Subcutaneous adipose tissue (tissue), 4 donors: Measurements from ENCODE around the gene PIGQ. TPM values are rescaled to one million over a fixed set of nuclear protein-coding genes. Genes with fewer than 3 reads are reported as not detected.

Source experiments
- total RNA-seq, 4 donors: library from RNA; depleted of rRNA; stranded (reverse); fragments of >200 nt; gene quantifications; one replicate each; pipeline ENCODE4 v1.1.0, GENCODE V29; 2016
- TF ChIP-seq, protein P1 (sequence below): fragments of 450-650 bp; IDR thresholded peaks from one replicate; pipeline ENCODE4 v1.5.1; 2016; ENCODE audit warnings: low read depth, mild to moderate bottlenecking, control low read depth, antibody characterized with exemption, moderate library complexity

The PIGQ gene
- total RNA-seq, 4 donors from 2014 or later = 9.5 to 42.0 (median 16.4) TPM

DNA sequence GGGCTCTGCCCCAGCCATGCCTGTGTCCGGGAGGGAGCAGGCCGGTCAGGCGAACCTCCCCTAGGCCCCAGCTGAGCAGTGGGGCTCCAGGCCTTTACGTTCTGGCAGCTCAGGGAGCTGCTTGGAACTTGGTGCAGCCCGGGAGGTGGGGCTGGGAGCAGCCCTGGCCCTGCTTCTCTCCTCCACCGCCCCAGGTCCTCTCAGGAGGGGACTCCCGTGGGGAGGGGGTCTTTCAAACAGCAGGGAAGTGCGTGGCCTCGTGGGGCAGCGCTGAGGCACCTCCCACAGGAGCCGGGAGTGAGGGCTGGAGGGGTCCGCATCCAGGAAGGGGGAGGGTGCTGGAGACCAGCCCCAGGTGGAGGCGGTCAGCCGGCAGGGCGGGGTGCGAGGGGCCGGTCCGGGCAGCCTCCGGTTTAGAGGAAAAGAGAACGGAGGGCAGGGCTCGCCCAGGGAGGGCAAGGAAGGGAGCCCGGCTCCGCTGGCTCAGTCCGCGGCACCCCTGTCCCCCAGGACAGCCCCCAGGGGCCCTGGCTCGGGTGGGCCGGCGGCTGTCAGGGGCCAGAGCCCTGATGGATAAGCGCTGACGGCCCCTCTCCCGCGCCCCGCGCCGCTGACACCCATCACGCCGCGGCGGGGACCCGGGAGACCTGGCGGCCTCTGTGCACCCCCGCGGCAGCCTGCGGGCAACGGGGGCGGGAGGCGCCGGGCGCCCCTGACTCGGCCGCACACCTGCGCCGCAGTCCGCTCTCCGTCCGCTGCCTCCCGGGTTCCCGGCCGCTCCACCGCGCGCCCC lies 10.2 kb upstream of the PIGQ start:
- TF ChIP-seq, protein P1, sequence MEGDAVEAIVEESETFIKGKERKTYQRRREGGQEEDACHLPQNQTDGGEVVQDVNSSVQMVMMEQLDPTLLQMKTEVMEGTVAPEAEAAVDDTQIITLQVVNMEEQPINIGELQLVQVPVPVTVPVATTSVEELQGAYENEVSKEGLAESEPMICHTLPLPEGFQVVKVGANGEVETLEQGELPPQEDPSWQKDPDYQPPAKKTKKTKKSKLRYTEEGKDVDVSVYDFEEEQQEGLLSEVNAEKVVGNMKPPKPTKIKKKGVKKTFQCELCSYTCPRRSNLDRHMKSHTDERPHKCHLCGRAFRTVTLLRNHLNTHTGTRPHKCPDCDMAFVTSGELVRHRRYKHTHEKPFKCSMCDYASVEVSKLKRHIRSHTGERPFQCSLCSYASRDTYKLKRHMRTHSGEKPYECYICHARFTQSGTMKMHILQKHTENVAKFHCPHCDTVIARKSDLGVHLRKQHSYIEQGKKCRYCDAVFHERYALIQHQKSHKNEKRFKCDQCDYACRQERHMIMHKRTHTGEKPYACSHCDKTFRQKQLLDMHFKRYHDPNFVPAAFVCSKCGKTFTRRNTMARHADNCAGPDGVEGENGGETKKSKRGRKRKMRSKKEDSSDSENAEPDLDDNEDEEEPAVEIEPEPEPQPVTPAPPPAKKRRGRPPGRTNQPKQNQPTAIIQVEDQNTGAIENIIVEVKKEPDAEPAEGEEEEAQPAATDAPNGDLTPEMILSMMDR = no peak

DNA sequence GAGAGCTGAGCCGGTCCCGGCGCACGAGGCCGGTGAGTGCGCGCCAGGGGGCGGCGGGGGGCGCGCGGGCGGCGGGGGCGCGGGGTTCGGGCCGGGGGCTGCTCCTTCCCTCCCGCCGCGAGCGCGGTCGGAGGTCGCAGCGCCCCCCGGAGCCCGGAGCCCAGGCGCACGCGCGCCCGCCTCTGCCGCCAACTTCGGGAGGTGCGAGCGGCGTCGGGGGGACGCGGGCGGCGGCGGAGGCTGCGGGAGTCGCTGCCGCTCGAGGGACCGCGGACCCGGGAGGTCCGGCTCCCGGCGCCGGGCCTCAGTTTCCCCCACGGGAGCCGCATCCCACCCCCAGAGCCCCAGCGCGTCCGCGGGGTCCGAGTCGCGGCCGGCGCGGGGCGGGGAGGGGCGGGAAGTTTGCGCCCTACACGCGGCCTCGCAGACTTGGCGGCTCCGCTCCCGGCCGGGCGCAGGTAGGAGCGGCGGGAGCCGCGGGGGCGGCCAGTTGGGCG lies 9.5 kb upstream of the PIGQ start, which contains the start of gene PRR35:
Gene PRR35, plus strand, starts transcription at position 191 of the 497 bp plus-strand sequence. CDS start 2,901 bp downstream, outside the sequence.
- TF ChIP-seq, protein P1 = no peak

DNA sequence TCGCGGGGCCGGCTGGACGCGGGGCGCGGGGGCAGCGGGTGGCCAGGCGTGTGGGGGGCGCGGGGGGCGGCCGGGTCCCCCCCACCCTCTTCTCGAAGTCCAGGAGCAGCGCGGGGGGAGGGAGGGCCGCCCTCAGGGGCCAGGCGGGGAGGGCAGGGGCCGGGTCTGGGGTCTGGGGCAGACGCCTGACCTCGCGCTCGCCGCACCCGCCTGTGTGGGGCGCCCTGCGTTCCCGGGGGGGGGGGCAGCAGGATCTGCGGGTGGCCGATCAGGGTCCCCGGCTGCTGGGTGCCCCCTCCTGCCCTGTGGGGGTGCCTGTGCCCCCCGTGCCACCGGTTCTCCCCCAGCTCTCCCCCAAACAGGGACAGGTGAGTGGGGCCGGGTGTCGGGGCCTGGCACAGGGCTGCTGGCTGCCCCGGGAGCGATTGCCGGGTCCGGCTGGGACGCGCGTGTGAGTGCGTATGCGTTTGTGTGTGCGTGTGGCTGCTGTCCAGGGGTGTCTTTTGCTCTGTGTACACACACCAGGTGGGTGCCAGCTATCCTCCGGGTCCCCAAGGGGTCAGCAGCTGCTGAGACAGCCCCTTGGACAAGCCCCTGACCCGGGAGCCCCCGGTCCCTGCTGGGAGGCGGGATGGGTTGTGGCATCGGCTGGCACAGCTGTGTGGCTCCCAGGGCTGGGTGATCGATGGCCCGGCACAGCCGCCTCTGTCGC lies 8.9 kb upstream of the PIGQ start:
- TF ChIP-seq, protein P1 = no peak

DNA sequence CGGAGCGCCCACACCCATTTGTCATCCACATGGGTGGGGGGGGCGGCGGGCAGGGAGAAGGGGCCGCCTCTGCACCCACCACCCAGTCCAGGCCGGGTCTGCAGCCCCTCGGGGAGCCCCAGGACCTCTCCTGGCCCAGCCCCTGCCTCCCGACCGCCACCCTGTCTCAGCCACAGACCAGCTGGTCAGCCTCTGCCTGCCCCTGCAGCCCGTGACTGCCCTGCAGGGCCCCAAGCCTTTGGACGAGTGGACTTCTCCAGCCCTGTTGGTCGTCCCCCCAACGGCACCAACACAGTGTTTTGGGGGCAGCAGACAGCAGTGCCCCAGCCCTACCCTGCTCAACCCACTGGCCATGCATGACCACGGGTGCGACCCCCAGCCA lies 8.4 kb upstream of the PIGQ start:
- TF ChIP-seq, protein P1 = no peak

DNA sequence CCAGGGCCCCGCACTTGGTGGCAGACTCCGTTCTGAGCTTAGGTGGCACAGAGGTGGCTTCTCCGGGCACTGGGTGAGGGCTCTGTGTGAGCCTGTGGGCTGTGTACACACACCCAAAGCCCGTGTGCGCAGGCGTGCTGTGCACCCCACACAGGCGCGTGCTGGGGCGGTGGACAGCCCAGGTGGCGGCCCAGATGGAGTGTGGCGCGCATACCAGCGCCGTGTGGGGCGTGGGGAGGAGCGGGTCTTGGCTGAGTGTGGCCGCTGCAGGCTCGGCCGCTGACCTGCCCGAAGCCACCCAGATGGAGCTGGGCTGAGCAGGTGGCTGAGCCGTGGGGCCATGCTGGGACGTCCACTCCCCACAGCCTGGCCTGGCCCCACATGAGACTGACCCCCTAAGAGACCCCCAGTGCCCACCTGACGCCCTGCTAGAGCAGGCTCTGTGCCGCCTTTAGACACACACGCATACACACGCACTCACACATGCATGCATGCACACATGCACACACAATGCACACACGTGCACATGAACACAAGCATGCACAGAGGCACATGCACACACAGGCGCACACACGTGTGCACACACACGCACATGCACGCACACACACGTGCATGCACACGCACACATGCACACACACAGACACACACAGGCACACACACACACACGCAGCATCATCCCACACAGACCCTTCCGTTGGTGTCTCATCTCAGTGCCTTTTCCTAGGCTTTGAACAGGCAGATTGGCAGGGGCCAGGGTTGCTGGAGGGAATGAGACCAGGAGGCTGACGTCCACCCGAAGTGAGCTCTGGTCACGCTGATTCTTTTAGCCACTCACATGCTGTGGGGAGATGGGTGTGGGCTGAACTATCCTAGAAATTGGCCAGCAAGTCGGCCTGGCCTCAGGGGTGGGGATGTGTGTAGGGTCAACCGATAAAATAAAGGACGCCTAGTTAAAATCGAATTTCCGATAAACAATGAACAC lies 7.5 kb upstream of the PIGQ start:
- TF ChIP-seq, protein P1 = no peak

DNA sequence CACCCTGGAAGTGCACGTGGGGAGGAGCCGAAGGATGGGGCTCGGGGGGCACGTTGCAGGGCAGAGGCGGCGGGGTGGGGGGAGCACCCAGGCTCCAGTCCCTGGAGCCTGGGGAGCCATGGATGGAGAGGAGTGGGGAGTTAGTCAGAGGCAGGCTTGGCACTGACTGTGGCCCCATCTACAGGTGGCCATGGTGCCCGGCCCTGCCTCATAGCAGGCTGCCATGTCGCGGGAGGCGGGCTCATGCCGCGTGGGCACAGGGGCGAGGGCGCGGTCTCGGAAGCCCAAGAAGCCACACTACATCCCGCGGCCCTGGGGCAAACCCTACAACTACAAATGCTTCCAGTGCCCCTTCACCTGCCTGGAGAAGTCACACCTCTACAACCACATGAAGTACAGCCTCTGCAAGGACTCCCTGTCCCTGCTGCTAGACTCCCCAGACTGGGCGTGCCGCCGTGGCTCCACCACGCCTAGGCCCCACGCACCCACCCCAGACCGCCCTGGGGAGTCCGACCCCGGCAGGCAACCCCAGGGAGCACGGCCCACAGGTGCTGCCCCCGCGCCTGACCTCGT lies 6.6 kb upstream of the PIGQ start:
- TF ChIP-seq, protein P1 = no peak
